22Rv1 (cell line): ENCODE measurements around the gene CDCA3.

Experiments
- H3K27ac ChIP-seq: fragments of 450-650 bp; 2 replicates; pipeline ENCODE4 v1.5.1; 2017
- ZFX ChIP-seq: fragments of 450-650 bp; IDR thresholded peaks from 2 replicates; pipeline ENCODE4 v1.6.1; 2017; ENCODE audit warnings: antibody characterized with exemption, borderline replicate concordance
- TF ChIP-seq, protein P1 (sequence below): fragments of 450-650 bp; IDR thresholded peaks from 2 replicates; pipeline ENCODE4 v1.5.1; 2017; ENCODE audit warnings: mild to moderate bottlenecking

Gene CDCA3

DNA sequence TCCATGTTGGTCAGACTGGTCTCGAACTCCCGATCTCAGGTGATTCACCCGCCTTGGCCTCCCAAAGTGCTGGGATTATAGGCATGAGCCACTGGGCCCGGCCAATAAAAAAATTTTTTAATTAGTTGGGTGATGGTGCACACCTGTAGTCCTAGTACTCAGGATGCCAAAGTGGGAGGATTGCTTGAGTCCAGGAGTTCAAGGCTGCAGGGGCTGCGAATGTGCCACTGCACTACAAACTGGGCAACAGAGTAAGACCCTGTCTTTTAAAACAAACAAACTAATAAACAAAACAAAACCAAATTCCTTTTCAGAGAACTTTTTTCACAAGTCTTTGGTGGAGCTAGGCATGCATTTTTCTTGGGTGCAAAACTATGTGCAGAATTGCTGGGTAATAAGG lies 32.2 kb upstream of the CDCA3 start:
- TF ChIP-seq, protein P1, sequence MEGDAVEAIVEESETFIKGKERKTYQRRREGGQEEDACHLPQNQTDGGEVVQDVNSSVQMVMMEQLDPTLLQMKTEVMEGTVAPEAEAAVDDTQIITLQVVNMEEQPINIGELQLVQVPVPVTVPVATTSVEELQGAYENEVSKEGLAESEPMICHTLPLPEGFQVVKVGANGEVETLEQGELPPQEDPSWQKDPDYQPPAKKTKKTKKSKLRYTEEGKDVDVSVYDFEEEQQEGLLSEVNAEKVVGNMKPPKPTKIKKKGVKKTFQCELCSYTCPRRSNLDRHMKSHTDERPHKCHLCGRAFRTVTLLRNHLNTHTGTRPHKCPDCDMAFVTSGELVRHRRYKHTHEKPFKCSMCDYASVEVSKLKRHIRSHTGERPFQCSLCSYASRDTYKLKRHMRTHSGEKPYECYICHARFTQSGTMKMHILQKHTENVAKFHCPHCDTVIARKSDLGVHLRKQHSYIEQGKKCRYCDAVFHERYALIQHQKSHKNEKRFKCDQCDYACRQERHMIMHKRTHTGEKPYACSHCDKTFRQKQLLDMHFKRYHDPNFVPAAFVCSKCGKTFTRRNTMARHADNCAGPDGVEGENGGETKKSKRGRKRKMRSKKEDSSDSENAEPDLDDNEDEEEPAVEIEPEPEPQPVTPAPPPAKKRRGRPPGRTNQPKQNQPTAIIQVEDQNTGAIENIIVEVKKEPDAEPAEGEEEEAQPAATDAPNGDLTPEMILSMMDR = no peak
- TF ChIP-seq ZFX = no peak
- H3K27ac ChIP-seq = no peak overlapping the region

DNA sequence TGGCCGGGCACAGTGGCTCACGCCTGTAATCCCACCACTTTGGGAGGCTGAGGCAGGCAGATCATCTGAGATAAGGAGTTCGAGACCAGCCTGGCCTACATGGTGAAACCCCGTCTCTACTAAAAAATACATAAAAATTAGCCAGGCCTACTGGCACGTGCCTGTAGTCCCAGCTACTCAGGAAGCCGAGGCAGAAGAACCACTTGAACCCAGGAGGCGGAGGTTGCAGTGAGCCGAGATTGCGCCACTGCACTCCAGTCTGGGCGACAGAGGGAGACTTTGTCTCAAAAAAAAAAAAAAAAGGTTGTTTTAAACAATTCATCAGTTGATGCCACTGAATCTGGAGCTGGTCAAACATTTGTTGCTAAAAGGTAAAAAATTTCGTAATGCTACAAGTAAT lies 28.7 kb upstream of the CDCA3 start:
- H3K27ac ChIP-seq = peak overlapping the region; percentile 70

DNA sequence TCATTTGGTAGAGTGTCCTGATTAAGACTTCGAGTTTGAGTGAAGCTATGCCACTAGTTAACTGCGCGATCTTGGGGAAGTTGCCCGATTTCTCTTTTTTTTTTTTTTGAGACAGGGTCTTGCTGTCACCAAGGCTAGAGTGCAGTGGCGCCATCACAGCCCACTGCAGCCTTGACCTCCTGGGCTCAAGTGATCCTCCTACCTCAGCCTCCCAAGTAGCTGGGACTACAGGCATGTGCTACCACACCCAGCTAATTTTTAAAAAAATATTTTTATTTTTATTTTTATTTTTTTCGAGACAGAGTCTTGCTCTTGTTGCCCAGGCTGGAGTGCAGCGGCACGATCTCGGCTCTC lies 22.9 kb upstream of the CDCA3 start:
- H3K27ac ChIP-seq = peak overlapping the region; percentile 99

DNA sequence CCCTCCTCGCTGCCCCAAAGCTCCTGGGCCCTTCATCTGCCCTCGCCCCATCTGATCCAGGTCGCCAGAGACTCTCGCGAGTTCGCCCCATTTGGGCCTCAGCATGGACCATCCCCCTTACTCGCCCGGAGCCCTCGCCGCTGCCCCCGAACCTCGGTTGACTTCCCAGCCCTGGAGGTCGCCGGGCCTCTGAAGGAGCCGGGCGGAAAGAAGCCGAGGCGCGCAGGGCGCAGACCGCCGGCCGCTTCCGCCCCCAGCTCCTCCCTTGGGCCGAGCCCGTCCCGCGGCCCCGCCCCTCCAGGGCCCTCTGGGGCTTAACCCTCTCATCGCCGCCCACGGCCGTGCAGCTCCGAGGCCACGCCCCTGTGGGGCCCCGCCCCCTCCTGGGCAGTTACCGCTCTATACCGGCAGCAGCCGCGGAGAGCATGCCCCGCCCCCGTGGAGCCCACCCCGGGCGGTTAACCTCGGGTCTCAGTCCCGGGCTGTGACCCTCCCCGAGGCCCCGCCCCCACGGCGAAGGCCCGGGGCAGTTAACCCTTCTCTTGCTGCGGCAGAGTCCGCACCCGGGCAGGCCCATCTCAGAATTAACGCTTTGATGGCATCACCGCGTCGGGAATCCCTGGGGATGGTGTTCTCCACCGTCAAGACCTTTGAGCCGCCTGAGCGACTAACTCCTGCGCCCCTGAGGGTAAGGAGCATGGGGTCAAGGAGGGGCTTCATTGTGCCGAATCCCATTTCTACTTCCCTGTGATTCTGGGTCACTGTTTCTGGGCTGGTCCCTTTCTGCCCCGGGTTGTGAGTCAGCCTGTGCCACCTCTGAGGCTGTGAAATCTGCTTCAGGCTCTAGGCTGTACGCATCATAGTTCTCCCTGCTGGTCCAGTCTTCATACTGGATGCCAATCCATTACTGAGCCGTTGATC lies 22.3 kb upstream of the CDCA3 start, which contains the start of gene SPSB2:
Gene SPSB2, minus strand, starts transcription at position 210 of the 921 bp plus-strand sequence. CDS start 402 bp downstream, outside the sequence.
- H3K27ac ChIP-seq = peak within 1 kb of the TSS; percentile 99
- no peak for TF ChIP-seq ZFX
- TF ChIP-seq, protein P1 = no peak

DNA sequence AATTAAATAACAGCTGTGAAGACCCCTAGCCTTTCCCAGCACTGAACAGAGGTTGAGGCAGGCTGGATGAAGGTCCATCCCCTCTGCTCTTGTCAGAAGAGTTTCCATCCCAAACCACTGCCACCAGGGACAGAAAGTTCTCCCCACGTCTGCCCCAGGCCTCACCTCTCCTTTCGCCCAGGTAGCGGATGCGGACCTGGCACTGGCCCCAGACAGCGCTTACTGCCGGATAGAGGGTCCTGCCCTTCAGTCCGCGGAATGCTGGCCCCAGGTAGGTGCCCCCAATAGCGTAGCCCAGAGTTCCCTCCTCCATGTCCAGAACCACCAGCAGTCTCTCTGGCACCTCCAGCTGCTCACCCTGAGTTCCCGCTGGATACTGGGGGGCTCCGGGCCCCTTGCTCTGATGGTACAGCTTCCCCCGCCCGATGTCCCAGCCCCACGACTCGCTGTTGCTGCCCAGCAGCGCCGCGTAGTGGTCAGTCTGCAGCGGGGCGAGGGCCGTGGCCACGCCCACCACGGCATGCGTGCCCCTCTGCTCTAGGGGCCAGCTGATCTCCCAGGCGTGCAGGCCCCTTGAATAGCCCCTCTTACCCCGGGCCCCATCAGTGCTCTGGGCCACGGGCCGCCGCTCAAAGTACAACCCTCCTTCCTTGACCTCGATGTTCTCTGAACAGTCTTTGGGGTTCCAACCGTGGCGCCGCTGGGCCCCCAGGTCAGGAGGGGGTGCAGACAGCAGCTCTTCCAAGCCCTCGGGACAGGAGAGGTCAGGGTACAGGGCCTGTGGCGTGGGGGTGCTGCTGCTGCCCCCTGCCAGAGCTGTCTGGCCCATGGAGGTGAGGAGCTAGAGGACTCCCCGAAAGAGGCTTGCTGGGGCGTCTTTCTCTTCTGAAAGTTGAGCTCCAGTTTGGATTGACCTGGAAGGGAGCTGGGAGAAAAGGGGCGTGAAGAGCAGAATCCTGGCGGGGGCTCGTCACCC lies 21.3 kb upstream of the CDCA3 start:
- H3K27ac ChIP-seq = peak overlapping the region; percentile 99

DNA sequence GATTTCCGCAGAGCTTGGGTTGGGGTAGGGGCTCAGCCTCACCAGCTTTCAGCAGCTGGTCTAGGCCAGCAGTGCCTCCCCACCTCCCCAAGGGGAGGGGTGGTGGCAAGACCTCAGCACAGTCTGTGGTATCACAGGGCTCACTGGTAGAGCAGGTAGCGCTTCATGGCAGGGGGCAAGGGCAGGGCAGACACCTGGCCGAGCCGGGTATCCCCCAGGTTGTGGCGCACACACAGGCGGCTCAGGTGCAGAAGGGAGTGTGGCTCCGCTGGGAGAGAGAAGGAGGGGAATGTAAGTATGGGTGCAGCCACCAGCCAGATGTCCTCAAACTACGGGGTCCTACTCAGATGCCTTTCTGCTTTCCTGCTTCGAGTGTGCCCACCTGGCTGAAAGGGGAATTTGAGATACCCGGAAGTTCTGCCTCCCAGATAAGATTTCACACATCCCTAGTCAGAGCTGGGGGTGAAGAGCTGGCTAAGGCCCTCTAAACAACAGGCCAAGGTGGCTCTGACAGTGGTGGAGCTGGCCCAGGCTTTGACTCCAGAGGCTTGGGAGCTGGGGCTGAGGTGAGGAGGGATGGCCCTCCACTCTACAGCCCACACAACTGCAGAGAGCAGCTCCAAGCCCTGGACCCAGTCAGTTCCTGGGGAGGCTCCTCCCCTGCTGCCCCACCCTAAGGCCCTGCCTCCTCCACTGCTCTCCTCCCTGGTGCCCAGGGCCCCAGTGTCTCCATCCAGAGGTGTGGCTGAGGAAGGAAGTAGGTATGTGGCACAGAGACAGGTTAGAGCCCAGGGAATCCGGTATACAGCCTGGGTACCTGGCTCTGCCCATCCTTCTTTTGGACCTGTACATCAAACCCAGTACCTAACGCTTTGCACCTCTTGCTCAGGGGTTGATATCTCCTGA lies 20.2 kb upstream of the CDCA3 start:
- TF ChIP-seq ZFX = no peak
- TF ChIP-seq, protein P1 = no peak
- H3K27ac ChIP-seq = peak overlapping the region; percentile 99

More for the DNA sequence above, 21.3 kb upstream of the CDCA3 start:
- TF ChIP-seq, protein P1 = peak; percentile 100
- no peak for TF ChIP-seq ZFX

DNA sequence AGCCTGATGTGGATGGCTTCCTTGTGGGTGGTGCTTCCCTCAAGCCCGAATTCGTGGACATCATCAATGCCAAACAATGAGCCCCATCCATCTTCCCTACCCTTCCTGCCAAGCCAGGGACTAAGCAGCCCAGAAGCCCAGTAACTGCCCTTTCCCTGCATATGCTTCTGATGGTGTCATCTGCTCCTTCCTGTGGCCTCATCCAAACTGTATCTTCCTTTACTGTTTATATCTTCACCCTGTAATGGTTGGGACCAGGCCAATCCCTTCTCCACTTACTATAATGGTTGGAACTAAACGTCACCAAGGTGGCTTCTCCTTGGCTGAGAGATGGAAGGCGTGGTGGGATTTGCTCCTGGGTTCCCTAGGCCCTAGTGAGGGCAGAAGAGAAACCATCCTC lies 19.2 kb upstream of the CDCA3 start:
- H3K27ac ChIP-seq = peak overlapping the region; percentile 99
